Prostate gland (tissue), 2 donors: ENCODE data around the gene CCDC83. TPM values are rescaled to one million over a fixed set of nuclear protein-coding genes. Genes with fewer than 3 reads are reported as not detected.
"Not testable (repeated sequence)": the region's sequence is repeated elsewhere in the genome, so short reads cannot be mapped to it uniquely, and the experiment has no call there.

Source experiments
- DNase-seq: peaks from one replicate; pipeline ENCODE4 v3.0.0-alpha.2; 2019; ENCODE audit warnings: low spot score
- H3K27ac ChIP-seq, 2 donors: fragments of 200-600 bp; sonication (generic); 2 replicates each; pipeline ENCODE4 v1.5.1; 2017 to 2019
- H3K27me3 ChIP-seq: fragments of 200-600 bp; sonication (generic); replicated peaks from 2 replicates; pipeline ENCODE4 v1.5.1; 2019; ENCODE audit not compliant: insufficient read depth
- H3K36me3 ChIP-seq, 2 donors: fragments of 200-600 bp; sonication (generic); 1 replicate in 1 of 2; 2 replicates in 1 of 2; pipeline versions ENCODE4 v1.5.1 to v1.8.1; 2017 to 2019
- H3K4me1 ChIP-seq: fragments of 200-600 bp; sonication (generic); replicated peaks from 2 replicates; pipeline ENCODE4 v1.5.1; 2019
- H3K4me3 ChIP-seq, 2 donors: fragments of 200-600 bp; sonication (generic); 2 replicates each; pipeline ENCODE4 v1.5.1; 2017 to 2019
- H3K9me3 ChIP-seq: fragments of 200-600 bp; sonication (generic); 2 replicates; pipeline ENCODE4 v1.5.1; 2017
- POLR2A ChIP-seq: fragments of 450-650 bp; IDR thresholded peaks from one replicate; pipeline ENCODE4 v1.6.1; 2016; ENCODE audit warnings: antibody characterized with exemption, mild to moderate bottlenecking
- POLR2AphosphoS5 ChIP-seq: sonication (generic); formaldehyde crosslinking; IDR thresholded peaks from one replicate; pipeline ENCODE4 v1.6.1; 2017; ENCODE audit warnings: antibody characterized with exemption
- WGBS: methylation state at CpG from one replicate; pipeline ENCODE4 v1.1.5; 2018; 5-methylcytosine and 5-hydroxymethylcytosine counted together
- intact Hi-C: fragments of 100-400 bp; cut with DNase I; formaldehyde crosslinking; loops from one replicate; pipeline ENCODE4 v1.14.2; 2022
- total RNA-seq, 2 donors: library from RNA; depleted of rRNA; stranded (reverse); fragments of >200 nt; gene quantifications; one replicate each; pipeline ENCODE4 v1.1.0, GENCODE V29; 2016
- TF ChIP-seq, protein P1 (sequence below), 4 experiments: fragments of 200-600 bp in 2 of 4; fragments of 450-650 bp in 2 of 4; sonication (generic) in 2 of 4; IDR thresholded peaks; 1 replicate in 3 of 4; 2 replicates in 1 of 4; pipeline ENCODE4 v1.5.1; 2016 to 2019; ENCODE audit warnings: antibody characterized with exemption in 4 of 4, mild to moderate bottlenecking in 2 of 4, moderate library complexity in 2 of 4

The CCDC83 gene
- total RNA-seq, 2 donors from 2014 or later, result 12.5 TPM; not detected in 1

DNA sequence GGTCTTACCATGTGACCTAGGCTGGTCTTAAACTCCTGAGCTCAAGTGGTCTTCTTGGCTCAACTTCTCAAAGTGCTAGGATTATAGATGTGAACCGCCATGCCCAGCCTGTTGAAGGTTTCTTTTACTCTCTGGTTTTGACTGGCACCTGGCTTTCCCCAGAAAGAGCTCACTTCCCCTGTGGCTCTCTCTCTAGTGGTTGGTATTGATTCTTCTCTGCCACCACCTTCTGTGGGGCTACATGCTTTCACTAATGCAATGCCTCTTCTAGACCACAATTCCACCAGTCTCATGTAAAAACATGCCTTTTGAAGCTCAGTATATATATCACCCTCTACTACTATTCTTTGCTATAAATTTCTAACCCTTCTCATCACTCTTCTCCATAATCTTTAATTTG lies 67.2 kb downstream of the CCDC83 start:
- intact Hi-C loops, result no loop called here
- no peaks in the 10 kb centered on the region for H3K27me3 ChIP-seq
- H3K9me3 ChIP-seq, result no peaks in the 10 kb centered on the region
- no peaks in the 10 kb centered on the region for H3K4me1 ChIP-seq
- no peaks in the 10 kb centered on the region for H3K36me3 ChIP-seq
- no peak for DNase-seq
- no peak overlapping the region for H3K4me3 ChIP-seq
- no peak overlapping the region for H3K27ac ChIP-seq
- 100% methylated on average over 1 of the region's 1 CpG for WGBS
- TF ChIP-seq POLR2AphosphoS5 (no peak), POLR2A (no peak)
- TF ChIP-seq, protein P1, sequence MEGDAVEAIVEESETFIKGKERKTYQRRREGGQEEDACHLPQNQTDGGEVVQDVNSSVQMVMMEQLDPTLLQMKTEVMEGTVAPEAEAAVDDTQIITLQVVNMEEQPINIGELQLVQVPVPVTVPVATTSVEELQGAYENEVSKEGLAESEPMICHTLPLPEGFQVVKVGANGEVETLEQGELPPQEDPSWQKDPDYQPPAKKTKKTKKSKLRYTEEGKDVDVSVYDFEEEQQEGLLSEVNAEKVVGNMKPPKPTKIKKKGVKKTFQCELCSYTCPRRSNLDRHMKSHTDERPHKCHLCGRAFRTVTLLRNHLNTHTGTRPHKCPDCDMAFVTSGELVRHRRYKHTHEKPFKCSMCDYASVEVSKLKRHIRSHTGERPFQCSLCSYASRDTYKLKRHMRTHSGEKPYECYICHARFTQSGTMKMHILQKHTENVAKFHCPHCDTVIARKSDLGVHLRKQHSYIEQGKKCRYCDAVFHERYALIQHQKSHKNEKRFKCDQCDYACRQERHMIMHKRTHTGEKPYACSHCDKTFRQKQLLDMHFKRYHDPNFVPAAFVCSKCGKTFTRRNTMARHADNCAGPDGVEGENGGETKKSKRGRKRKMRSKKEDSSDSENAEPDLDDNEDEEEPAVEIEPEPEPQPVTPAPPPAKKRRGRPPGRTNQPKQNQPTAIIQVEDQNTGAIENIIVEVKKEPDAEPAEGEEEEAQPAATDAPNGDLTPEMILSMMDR (IDR thresholded peaks at IDR 0.05), result no peak

DNA sequence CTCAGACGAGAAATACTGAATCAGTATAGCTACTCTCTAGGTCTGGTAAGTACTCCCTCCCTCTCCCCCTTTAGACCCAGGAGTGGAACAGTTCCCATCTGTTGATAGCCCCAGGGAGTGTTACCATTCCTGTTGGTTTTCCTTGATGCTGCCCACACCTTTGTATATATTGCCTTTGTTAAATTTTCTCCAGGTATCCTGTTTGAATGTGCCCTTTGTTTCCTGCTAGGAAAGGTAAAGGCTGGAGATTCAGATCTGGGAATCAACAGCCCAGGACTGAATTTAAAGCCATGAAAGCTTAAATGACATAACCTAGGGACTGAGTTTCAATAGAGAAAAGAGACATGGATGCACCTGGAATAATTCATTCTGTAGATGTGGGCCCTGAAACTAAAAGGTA lies 68.3 kb downstream of the CCDC83 start:
- Histone ChIP-seq H3K27me3 (no peaks in the 10 kb centered on the region), H3K4me1 (no peaks in the 10 kb centered on the region), H3K4me3 (no peak overlapping the region), H3K36me3 (no peaks in the 10 kb centered on the region), H3K9me3 (no peaks in the 10 kb centered on the region), H3K27ac (no peak overlapping the region)
- TF ChIP-seq POLR2A, result no peak
- TF ChIP-seq, protein P1 (IDR thresholded peaks at IDR 0.05), result no peak
- intact Hi-C loops, result no loop called here
- DNase-seq, result no peak
- WGBS, result 41% methylated on average over 1 of the region's 1 CpG

DNA sequence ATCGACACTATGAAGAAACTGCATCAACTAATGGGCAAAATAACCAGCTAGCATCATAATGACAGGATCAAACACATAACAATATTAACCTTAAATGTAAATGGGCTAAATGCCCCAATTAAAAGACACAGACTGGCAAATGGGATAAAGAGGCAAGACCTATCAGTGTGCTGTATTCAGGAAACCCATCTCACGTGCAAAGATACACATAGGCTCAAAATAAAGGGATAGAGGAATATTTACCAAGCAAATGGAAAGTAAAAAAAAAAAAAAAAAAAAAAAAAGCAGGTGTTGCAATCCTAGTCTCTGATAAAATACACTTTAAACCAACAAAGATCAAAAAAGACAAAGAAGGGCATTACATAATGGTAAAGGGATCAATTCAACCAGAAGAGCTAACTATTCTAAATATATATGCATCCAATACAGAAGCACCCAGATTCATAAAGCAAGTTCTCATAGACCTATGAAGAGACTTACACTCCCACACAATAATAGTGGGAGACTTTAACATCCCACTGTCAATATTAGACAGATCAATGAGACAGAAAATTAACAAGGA lies 71.6 kb downstream of the CCDC83 start:
- WGBS, result 87% methylated on average over 2 of the region's 2 CpGs
- H3K4me3 ChIP-seq, H3K4me1 ChIP-seq, H3K27ac ChIP-seq, DNase-seq, H3K9me3 ChIP-seq, intact Hi-C loops, H3K27me3 ChIP-seq, H3K36me3 ChIP-seq: not testable (repeated sequence)

DNA sequence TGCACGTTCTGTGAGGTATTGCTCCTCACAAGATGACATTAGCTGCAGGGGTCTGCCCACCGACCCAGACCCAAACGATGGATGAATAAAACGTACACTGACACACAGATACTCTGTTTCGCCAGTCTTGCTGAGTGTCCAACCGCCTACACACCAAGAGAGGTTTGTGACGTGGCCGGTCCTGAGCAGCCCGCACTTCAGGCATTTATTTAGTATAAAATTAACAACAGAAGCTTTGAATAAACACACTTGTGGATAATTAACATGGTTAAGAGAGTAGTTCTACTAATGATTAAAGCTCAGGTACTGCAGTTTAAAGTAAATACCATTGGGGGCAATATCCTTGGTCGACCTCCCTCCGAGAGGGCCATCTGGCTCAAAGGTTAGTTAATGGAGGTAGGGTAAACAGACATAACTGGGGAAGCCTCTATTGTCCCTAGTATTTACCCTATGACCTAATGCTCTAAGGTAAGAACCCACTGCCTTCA lies 75.7 kb downstream of the CCDC83 start:
- no peak for DNase-seq
- TF ChIP-seq, protein P1 (IDR thresholded peaks at IDR 0.05), result no peak
- TF ChIP-seq POLR2A, result no peak
- no peak for TF ChIP-seq POLR2AphosphoS5
- no peaks in the 10 kb centered on the region for H3K27me3 ChIP-seq
- no peaks in the 10 kb centered on the region for H3K4me1 ChIP-seq
- 51% methylated on average over 11 of the region's 11 CpGs for WGBS
- H3K36me3 ChIP-seq, result no peaks in the 10 kb centered on the region
- intact Hi-C loops, result no loop called here
- H3K4me3 ChIP-seq, result no peak overlapping the region
- H3K27ac ChIP-seq, result no peak overlapping the region
- H3K9me3 ChIP-seq, result no peaks in the 10 kb centered on the region

DNA sequence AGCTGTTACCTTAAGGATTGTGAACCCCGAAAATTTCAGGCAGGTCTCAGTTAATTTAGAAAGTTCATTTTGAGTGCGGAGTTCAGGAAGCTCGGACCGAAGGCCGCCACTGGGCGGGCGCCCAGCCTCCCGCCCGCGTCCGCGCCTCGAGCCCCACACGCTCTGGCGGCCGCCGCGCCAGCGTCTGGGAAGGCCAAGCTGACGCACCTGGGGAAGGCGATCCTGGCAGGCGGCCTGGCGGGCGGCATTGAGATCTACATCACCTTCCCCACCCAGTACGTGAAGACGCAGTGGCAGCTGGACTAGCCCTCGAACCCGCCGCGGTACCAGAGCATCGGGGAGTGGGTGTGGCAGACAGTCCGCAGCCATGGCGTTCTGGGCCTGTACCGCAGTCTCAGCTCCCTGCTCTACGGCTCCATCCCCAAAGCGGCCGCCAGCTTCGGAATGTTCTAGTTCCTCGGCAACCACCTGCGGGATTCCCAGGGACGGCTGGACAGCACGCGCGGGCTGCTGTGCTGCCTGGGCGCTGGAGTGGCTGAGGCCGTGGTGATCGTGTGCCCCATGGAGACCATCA lies 79.5 kb downstream of the CCDC83 start:
- no peaks in the 10 kb centered on the region for H3K27me3 ChIP-seq
- no peaks in the 10 kb centered on the region for H3K4me1 ChIP-seq
- WGBS, result 68% methylated on average over 45 of the region's 47 CpGs
- TF ChIP-seq, protein P1 (IDR thresholded peaks at IDR 0.05), result no peak
- TF ChIP-seq POLR2A (no peak), POLR2AphosphoS5 (no peak)
- H3K27ac ChIP-seq, result no peak overlapping the region
- no peak overlapping the region for H3K4me3 ChIP-seq
- no peaks in the 10 kb centered on the region for H3K9me3 ChIP-seq
- no peak for DNase-seq
- intact Hi-C loops, result no loop called here
- no peaks in the 10 kb centered on the region for H3K36me3 ChIP-seq
